Type B pancreatic cell (in vitro differentiated cells): ENCODE measurements around the gene YWHAQ. TPM values are rescaled to one million over a fixed set of nuclear protein-coding genes. Genes with fewer than 3 reads are reported as not detected.

Experiments
- DNase-seq: peaks from one replicate; pipeline ENCODE4 v3.0.0; 2021; ENCODE audit warnings: mixed read lengths; ENCODE audit not compliant: unreplicated experiment; ENCODE audit errors: extremely low spot score
- H3K27ac Mint-ChIP-seq: 2 replicates; pipeline ENCODE4 v1.8.0; 2021; ENCODE audit warnings: mild to moderate bottlenecking, mixed read lengths
- H3K27me3 Mint-ChIP-seq: 2 replicates; pipeline ENCODE4 v1.8.0; 2021; ENCODE audit warnings: mixed read lengths
- H3K36me3 Mint-ChIP-seq: 2 replicates; pipeline ENCODE4 v1.8.0; 2021; ENCODE audit warnings: mixed read lengths
- H3K4me1 Mint-ChIP-seq: one replicate; pipeline ENCODE4 v1.8.0; 2021; ENCODE audit warnings: mixed read lengths; ENCODE audit not compliant: unreplicated experiment
- H3K4me3 Mint-ChIP-seq: 2 replicates; pipeline ENCODE4 v1.8.0; 2021; ENCODE audit warnings: mild to moderate bottlenecking, mixed read lengths
- H3K9me3 Mint-ChIP-seq: 2 replicates; pipeline ENCODE4 v1.8.0; 2021; ENCODE audit warnings: mixed read lengths
- CTCF ChIP-seq: fragments of 200-600 bp; sonication (generic); conservative IDR thresholded peaks from 2 replicates; pipeline ENCODE4 v1.5.0; 2021; ENCODE audit warnings: antibody characterized with exemption, mild to moderate bottlenecking
- total RNA-seq: library from RNA; stranded (reverse); gene quantifications from 2 replicates; pipeline ENCODE4 v1.2.1, GENCODE V29; 2021; ENCODE audit warnings: low replicate concordance

Gene YWHAQ
- total RNA-seq, 1 donor from 2014 or later, result 354 TPM

GRCh38 chr2:9639000-9639602, 8.3 kb upstream of the YWHAQ start:
- Mint-ChIP-seq H3K27ac (peak overlapping the region; percentile 0), H3K4me1 (peaks cover 42% of the 10 kb centered on the region), H3K9me3 (no peaks in the 10 kb centered on the region), H3K36me3 (no peaks in the 10 kb centered on the region), H3K27me3 (no peaks in the 10 kb centered on the region), H3K4me3 (no peak overlapping the region)
- TF ChIP-seq CTCF, result no peak
- DNase-seq, result no peak

- H3K9me3 Mint-ChIP-seq, result no peaks in the 10 kb centered on the region
- H3K36me3 Mint-ChIP-seq, result no peaks in the 10 kb centered on the region
- H3K27ac Mint-ChIP-seq, result peak overlapping the region; percentile 0
- TF ChIP-seq CTCF, result no peak
- no peak for DNase-seq
- H3K4me3 Mint-ChIP-seq, result no peak overlapping the region
- H3K27me3 Mint-ChIP-seq, result no peaks in the 10 kb centered on the region
- peaks cover 43% of the 10 kb centered on the region for H3K4me1 Mint-ChIP-seq
Observed at GRCh38 chr2:9638532-9638931, 7.7 kb upstream of the YWHAQ start.

- peaks cover 35% of the 10 kb centered on the region for H3K4me1 Mint-ChIP-seq
- H3K4me3 Mint-ChIP-seq, result no peak overlapping the region
- H3K36me3 Mint-ChIP-seq, result no peaks in the 10 kb centered on the region
- H3K27ac Mint-ChIP-seq, result no peak overlapping the region
- no peak for DNase-seq
- no peaks in the 10 kb centered on the region for H3K9me3 Mint-ChIP-seq
- H3K27me3 Mint-ChIP-seq, result no peaks in the 10 kb centered on the region
- TF ChIP-seq CTCF, result no peak
Observed at GRCh38 chr2:9637330-9637729, 6.5 kb upstream of the YWHAQ start.

GRCh38 chr2:9634133-9634532, 3.3 kb upstream of the YWHAQ start:
- no peak for DNase-seq
- peaks cover 34% of the 10 kb centered on the region for H3K4me1 Mint-ChIP-seq
- H3K27me3 Mint-ChIP-seq, result no peaks in the 10 kb centered on the region
- no peak overlapping the region for H3K4me3 Mint-ChIP-seq
- peak overlapping the region; percentile 7 for H3K27ac Mint-ChIP-seq
- H3K9me3 Mint-ChIP-seq, result no peaks in the 10 kb centered on the region
- H3K36me3 Mint-ChIP-seq, result peaks cover 10% of the 10 kb centered on the region
- no peak for TF ChIP-seq CTCF

- no peak for TF ChIP-seq CTCF
- H3K27ac Mint-ChIP-seq, result peak overlapping the region; percentile 91
- peak overlapping the region; percentile 89 for H3K4me3 Mint-ChIP-seq
- DNase-seq, result no peak
- H3K4me1 Mint-ChIP-seq, result peaks cover 35% of the 10 kb centered on the region
- no peaks in the 10 kb centered on the region for H3K9me3 Mint-ChIP-seq
- peaks cover 30% of the 10 kb centered on the region for H3K36me3 Mint-ChIP-seq
- no peaks in the 10 kb centered on the region for H3K27me3 Mint-ChIP-seq
Observed at GRCh38 chr2:9631878-9632700, 1.3 kb upstream of the YWHAQ start.
